Measurements from ENCODE around the gene HAL.

The HAL gene

DNA sequence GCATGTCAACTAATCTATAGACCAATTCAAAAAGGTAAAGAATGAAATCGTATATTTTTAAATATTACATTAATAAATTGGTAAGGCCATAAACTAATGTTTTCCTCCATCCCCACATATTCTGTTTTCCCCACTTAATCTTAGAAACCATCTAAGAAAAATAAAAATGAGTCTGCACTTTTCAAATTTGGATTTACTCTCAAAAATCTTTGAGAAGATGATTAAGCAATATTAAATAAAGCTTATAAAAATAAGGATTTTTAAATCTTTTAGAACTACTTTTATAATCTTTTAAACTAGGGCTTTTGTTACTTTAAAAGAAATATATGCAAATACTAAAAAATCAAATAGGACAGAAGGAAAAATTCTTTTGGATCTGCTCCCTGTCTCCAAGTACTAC is 10.6 kb upstream of the HAL start:
- H3K36me3 ChIP-seq (ENCODE audit: control insufficient read depth in 2 of 2, insufficient read depth in 2 of 2, low read length in 2 of 2): peaks cover 45 to 51% of the 10 kb centered on the region in 2 donors

DNA sequence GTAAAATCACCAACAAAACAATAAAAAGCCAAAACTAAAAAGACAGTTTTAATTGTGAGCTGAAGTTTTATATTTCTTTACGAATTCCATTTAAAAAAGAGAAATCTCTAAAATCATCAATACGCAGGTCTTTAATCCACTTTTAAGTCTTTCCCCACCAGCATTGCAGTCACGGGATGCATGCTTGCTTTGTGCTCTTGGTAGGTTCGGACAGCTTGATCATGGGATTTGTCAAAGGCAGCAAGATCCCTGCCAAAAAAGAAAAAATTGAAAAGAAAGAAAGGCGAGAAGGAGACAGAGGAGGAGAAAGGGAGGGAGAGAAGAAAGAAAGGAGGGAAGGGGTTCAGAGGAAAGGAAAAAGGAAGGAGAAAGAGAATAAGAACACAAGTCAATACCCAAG is 4.7 kb upstream of the HAL start:
- no peak overlapping the region for H3K27ac ChIP-seq (ENCODE audit: low read length)
- H3K27me3 ChIP-seq (ENCODE audit: control insufficient read depth in 1 of 2, insufficient read depth in 2 of 2, low read length in 2 of 2): no peaks in the 10 kb centered on the region
- no peaks in the 10 kb centered on the region for H3K4me1 ChIP-seq (ENCODE audit: control insufficient read depth, insufficient read depth, low read length)
- no peaks in the 10 kb centered on the region for H3K9me3 ChIP-seq (ENCODE audit: control insufficient read depth in 2 of 2, low read length in 2 of 2)
- H3K36me3 ChIP-seq (ENCODE audit: control insufficient read depth in 2 of 2, insufficient read depth in 2 of 2, low read length in 2 of 2): peaks cover 17 to 25% of the 10 kb centered on the region in 2 donors
- no peak overlapping the region for H3K4me3 ChIP-seq (ENCODE audit: low read length in 2 of 2)
- H3K9ac ChIP-seq (ENCODE audit: low read length in 2 of 2): no peak overlapping the region

More for the DNA sequence above, 10.6 kb upstream of the HAL start:
- no peaks in the 10 kb centered on the region for H3K4me1 ChIP-seq (ENCODE audit: control insufficient read depth, insufficient read depth, low read length)
- H3K27ac ChIP-seq (ENCODE audit: low read length): no peak overlapping the region
- no peak overlapping the region for H3K4me3 ChIP-seq (ENCODE audit: low read length in 2 of 2)
- H3K9me3 ChIP-seq (ENCODE audit: control insufficient read depth in 2 of 2, low read length in 2 of 2): no peaks in the 10 kb centered on the region
- no peaks in the 10 kb centered on the region for H3K27me3 ChIP-seq (ENCODE audit: control insufficient read depth in 1 of 2, insufficient read depth in 2 of 2, low read length in 2 of 2)
- no peak overlapping the region for H3K9ac ChIP-seq (ENCODE audit: low read length in 2 of 2)

DNA sequence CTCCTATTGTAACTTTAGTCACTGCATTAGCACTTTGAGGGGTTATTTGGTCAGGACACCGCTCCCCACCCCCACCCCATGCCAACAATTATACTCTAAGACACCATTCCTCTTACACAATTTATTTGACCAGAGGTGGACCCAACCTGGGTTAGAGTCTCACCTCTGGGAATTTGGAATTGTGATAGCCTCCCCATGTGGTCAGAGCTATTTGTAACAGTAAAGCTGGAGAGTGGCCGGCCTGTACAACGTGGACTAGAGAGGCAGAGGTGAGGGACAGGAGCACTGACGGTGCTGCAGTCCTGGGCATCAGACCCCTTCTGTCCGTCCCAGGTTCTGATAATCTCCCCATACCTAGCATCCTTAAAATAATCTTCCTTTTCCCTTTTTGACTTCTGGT is 3.3 kb upstream of the HAL start:
- no peak overlapping the region for H3K4me3 ChIP-seq (ENCODE audit: low read length in 2 of 2)
- H3K36me3 ChIP-seq (ENCODE audit: control insufficient read depth in 2 of 2, insufficient read depth in 2 of 2, low read length in 2 of 2): peaks cover 6 to 14% of the 10 kb centered on the region in 2 donors
- no peaks in the 10 kb centered on the region for H3K4me1 ChIP-seq (ENCODE audit: control insufficient read depth, insufficient read depth, low read length)
- H3K9me3 ChIP-seq (ENCODE audit: control insufficient read depth in 2 of 2, low read length in 2 of 2): no peaks in the 10 kb centered on the region
- no peaks in the 10 kb centered on the region for H3K27me3 ChIP-seq (ENCODE audit: control insufficient read depth in 1 of 2, insufficient read depth in 2 of 2, low read length in 2 of 2)
- H3K27ac ChIP-seq (ENCODE audit: low read length): no peak overlapping the region
- no peak overlapping the region for H3K9ac ChIP-seq (ENCODE audit: low read length in 2 of 2)

DNA sequence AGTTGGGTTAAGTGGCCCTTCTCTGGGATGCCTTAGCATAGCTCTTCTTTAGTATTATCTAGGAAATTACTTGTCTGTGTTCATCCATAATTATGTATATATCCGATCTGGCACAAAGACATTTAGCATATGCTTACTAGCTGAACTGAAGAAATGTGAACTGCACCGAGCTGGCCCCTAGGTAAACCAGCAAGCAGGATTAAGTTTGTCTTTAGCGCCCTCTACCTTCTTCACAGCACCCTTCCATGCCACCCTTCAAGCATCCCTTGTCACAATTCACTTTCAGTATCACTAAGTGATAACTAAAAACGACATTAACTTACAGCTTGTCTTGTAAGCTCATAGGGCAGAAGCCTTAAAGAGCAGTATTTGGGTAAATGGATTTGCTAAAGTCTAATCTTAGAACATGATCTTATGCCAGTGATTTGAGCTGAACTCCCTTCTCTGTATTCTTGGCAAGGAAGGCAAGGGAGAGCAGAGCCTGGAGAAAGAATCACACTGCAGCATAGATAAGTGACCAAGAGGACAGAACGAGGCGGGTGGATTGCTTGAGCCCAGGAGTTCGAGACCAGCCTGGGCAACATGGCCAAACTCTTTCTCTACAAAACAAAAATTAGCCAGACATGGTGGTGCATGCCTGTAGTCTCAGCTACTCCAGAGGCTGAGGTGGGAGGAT is 2.6 kb upstream of the HAL start:
- Histone ChIP-seq H3K27me3 (ENCODE audit: control insufficient read depth in 1 of 2, insufficient read depth in 2 of 2, low read length in 2 of 2) (no peaks in the 10 kb centered on the region), H3K27ac (ENCODE audit: low read length) (no peak overlapping the region), H3K36me3 (ENCODE audit: control insufficient read depth in 2 of 2, insufficient read depth in 2 of 2, low read length in 2 of 2) (peaks cover 3 to 11% of the 10 kb centered on the region in 2 donors), H3K4me3 (ENCODE audit: low read length in 2 of 2) (no peak overlapping the region), H3K4me1 (ENCODE audit: control insufficient read depth, insufficient read depth, low read length) (no peaks in the 10 kb centered on the region), H3K9ac (ENCODE audit: low read length in 2 of 2) (no peak overlapping the region), H3K9me3 (ENCODE audit: control insufficient read depth in 2 of 2, low read length in 2 of 2) (no peaks in the 10 kb centered on the region)

DNA sequence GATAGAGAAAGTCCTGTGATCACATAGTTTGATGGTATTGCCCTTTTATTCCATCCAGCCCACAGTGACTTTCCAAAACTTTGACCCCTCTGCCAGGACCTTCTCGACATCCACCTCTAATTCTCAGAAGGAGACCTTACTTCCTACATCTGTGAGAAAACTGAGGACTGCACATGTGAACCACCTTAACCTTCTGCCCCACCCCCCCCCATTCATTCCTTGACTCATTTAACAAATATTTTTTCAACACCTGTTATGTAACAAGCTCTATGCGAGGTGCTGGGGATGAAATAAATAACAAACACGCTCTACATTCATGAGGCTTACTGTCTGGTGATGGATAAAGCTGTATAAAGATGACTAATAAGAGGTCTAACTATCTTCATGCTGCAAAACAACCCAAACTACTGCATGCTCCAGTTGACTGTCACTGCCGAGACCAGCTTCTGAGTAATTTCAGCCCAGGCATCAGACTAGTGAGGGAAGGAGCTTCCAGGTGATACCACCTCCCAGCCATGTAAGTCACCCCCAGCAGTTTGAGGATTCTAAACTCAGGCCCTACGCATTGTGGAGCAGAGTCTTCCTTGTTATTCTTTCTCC is 1.9 kb upstream of the HAL start:
- H3K9ac ChIP-seq (ENCODE audit: low read length in 2 of 2): no peak overlapping the region
- no peaks in the 10 kb centered on the region for H3K4me1 ChIP-seq (ENCODE audit: control insufficient read depth, insufficient read depth, low read length)
- H3K9me3 ChIP-seq (ENCODE audit: control insufficient read depth in 2 of 2, low read length in 2 of 2): no peaks in the 10 kb centered on the region
- no peaks in the 10 kb centered on the region for H3K27me3 ChIP-seq (ENCODE audit: control insufficient read depth in 1 of 2, insufficient read depth in 2 of 2, low read length in 2 of 2)
- H3K36me3 ChIP-seq (ENCODE audit: control insufficient read depth in 2 of 2, insufficient read depth in 2 of 2, low read length in 2 of 2): peaks cover 0 to 9% of the 10 kb centered on the region in 2 donors
- H3K4me3 ChIP-seq (ENCODE audit: low read length in 2 of 2): no peak overlapping the region
- H3K27ac ChIP-seq (ENCODE audit: low read length): no peak overlapping the region

DNA sequence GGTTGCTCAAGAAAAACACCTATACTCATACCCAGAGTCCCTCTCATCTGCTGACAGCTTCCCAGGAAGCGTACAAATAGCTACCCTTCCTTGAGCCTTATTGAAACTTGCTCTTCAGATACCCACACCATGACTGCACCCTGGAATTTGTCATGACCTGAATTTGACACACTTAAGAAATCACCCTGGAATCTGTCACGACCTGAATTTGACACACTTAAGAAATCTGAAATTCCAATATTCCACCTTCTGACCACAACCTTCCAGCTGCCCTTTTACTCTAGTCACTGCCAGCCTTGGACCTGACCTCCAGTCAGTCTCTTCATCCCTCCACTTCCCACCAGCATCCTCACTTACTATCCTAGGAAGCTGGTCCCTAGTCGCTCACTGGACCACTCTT is 1.1 kb upstream of the HAL start:
- Histone ChIP-seq H3K9ac (ENCODE audit: low read length in 2 of 2) (no peak overlapping the region), H3K27ac (ENCODE audit: low read length) (no peak overlapping the region), H3K27me3 (ENCODE audit: control insufficient read depth in 1 of 2, insufficient read depth in 2 of 2, low read length in 2 of 2) (no peaks in the 10 kb centered on the region), H3K36me3 (ENCODE audit: control insufficient read depth in 2 of 2, insufficient read depth in 2 of 2, low read length in 2 of 2) (peaks cover 0 to 6% of the 10 kb centered on the region in 2 donors), H3K4me1 (ENCODE audit: control insufficient read depth, insufficient read depth, low read length) (no peaks in the 10 kb centered on the region), H3K9me3 (ENCODE audit: control insufficient read depth in 2 of 2, low read length in 2 of 2) (no peaks in the 10 kb centered on the region), H3K4me3 (ENCODE audit: low read length in 2 of 2) (no peak overlapping the region)

DNA sequence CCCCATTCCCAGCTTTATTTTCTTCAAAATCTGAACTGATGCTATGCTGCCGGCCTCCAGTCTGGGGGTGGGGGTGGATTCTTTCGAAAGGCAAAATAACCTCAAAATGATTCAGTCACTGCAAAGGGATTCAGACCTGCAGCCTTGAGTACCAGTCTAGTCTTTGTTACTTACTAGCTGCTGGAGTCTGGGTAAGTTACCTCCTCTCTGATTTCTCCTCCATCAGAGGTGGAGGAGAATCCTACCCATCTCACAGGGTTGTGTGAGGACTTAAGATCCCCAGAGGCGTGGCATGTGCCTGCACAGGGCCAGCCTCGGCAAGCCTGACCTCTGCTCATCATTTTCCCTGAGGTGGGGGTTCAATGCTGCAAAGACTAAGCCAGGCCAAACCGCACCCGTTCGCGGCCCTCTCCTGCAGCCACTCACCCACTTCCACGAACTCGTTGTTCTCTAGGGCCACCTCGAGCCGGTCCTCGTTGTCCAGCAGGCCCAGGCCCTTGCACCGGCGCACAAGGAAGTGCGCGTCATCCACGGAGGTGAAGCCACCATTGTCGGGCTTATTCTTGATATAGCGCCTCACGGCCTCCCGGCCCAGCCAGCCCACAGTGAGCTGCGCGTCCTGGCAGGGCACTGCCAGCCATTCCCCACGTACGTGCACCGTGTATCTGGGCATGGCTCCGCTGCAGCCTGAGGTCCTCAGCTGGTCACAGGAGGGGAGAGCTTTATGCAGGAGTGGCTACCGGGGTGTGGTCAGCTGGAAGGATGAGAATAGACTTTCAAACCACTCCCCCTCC is 709 bp downstream of the HAL start:
- no peak overlapping the region for H3K27ac ChIP-seq (ENCODE audit: low read length)
- H3K4me1 ChIP-seq (ENCODE audit: control insufficient read depth, insufficient read depth, low read length): no peaks in the 10 kb centered on the region
- H3K27me3 ChIP-seq (ENCODE audit: control insufficient read depth in 1 of 2, insufficient read depth in 2 of 2, low read length in 2 of 2): no peaks in the 10 kb centered on the region
- no peak overlapping the region for H3K4me3 ChIP-seq (ENCODE audit: low read length in 2 of 2)
- H3K9me3 ChIP-seq (ENCODE audit: control insufficient read depth in 2 of 2, low read length in 2 of 2): no peaks in the 10 kb centered on the region
- H3K36me3 ChIP-seq (ENCODE audit: control insufficient read depth in 2 of 2, insufficient read depth in 2 of 2, low read length in 2 of 2): no peaks in the 10 kb centered on the region
- H3K9ac ChIP-seq (ENCODE audit: low read length in 2 of 2): no peak overlapping the region

DNA sequence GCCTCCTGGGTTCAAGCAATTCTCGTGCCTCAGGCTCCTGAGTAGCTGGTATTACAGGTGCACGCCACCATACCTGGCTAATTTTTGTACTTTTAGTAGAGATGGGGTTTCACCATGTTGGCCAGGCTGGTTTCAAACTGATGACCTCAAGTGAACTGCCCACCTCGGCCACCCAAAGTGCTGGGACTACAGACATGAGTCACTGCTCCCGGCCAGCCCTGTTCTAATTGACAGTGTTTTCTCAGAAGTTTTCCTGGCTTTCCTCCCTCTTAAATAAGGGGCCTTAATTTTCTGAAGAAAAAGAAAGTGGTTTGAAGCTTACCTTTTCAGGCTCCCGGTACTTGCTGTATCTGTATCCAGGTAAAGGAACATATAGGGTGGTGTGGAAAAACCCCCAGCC is 1.7 kb downstream of the HAL start:
- H3K27me3 ChIP-seq (ENCODE audit: control insufficient read depth in 1 of 2, insufficient read depth in 2 of 2, low read length in 2 of 2): no peaks in the 10 kb centered on the region
- H3K4me3 ChIP-seq (ENCODE audit: low read length in 2 of 2): no peak overlapping the region
- H3K9me3 ChIP-seq (ENCODE audit: control insufficient read depth in 2 of 2, low read length in 2 of 2): no peaks in the 10 kb centered on the region
- H3K4me1 ChIP-seq (ENCODE audit: control insufficient read depth, insufficient read depth, low read length): no peaks in the 10 kb centered on the region
- no peak overlapping the region for H3K9ac ChIP-seq (ENCODE audit: low read length in 2 of 2)
- H3K36me3 ChIP-seq (ENCODE audit: control insufficient read depth in 2 of 2, insufficient read depth in 2 of 2, low read length in 2 of 2): no peaks in the 10 kb centered on the region
- no peak overlapping the region for H3K27ac ChIP-seq (ENCODE audit: low read length)

DNA sequence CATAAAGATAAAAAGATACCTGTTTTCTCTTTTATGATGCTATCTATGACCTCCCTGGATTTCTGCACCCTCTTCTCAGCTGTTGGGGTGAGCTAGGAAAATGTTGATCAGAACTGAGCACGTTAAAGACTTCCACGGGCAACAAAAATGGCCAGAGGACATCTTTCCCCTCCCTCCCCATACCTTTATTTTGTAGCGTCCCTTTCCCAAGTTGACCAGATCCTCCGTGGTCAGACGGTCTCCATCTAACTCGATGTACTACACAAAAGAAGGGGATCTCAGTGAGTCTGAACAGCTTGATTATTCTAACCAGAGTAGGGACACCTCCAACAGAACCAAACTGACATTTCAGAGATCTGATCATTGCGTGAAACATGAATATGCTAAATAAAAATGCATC is 2.2 kb downstream of the HAL start:
- no peak overlapping the region for H3K4me3 ChIP-seq (ENCODE audit: low read length in 2 of 2)
- no peak overlapping the region for H3K27ac ChIP-seq (ENCODE audit: low read length)
- H3K4me1 ChIP-seq (ENCODE audit: control insufficient read depth, insufficient read depth, low read length): no peaks in the 10 kb centered on the region
- no peaks in the 10 kb centered on the region for H3K9me3 ChIP-seq (ENCODE audit: control insufficient read depth in 2 of 2, low read length in 2 of 2)
- no peaks in the 10 kb centered on the region for H3K36me3 ChIP-seq (ENCODE audit: control insufficient read depth in 2 of 2, insufficient read depth in 2 of 2, low read length in 2 of 2)
- no peaks in the 10 kb centered on the region for H3K27me3 ChIP-seq (ENCODE audit: control insufficient read depth in 1 of 2, insufficient read depth in 2 of 2, low read length in 2 of 2)
- no peak overlapping the region for H3K9ac ChIP-seq (ENCODE audit: low read length in 2 of 2)

DNA sequence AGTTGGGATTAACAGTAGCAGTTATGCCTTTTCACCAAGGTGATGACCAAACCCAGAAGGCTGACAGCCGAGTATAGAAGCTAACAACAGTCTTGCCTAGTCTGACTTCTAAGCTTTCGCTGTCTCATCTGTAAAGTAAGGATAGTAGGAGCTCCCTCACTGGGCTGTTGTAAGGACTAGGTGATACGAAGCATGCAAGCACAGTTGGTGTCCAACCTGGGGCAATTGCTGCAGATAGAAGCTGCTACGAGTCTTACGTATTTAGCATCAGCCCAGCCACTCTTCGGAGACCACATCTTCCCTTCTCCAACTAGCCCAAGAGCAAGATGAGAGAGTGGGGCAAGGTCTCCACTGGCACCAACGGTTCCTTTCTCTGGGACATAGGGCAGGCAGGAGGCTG is 6.0 kb downstream of the HAL start:
- Histone ChIP-seq H3K9ac (ENCODE audit: low read length in 2 of 2) (no peak overlapping the region), H3K36me3 (ENCODE audit: control insufficient read depth in 2 of 2, insufficient read depth in 2 of 2, low read length in 2 of 2) (no peaks in the 10 kb centered on the region), H3K4me1 (ENCODE audit: control insufficient read depth, insufficient read depth, low read length) (no peaks in the 10 kb centered on the region), H3K27ac (ENCODE audit: low read length) (no peak overlapping the region), H3K4me3 (ENCODE audit: low read length in 2 of 2) (no peak overlapping the region), H3K9me3 (ENCODE audit: control insufficient read depth in 2 of 2, low read length in 2 of 2) (no peaks in the 10 kb centered on the region), H3K27me3 (ENCODE audit: control insufficient read depth in 1 of 2, insufficient read depth in 2 of 2, low read length in 2 of 2) (no peaks in the 10 kb centered on the region)
